ENCODE measurements around the gene SMARCAD1.
A peak's percentile ranks its signal among the peaks of the same experiment; 100 is the strongest.
"Not testable (repeated sequence)": the region's sequence is repeated elsewhere in the genome, so short reads cannot be mapped to it uniquely, and the experiment has no call there.

Gene SMARCAD1

GRCh38 chr4:94304365-94304971, 96.8 kb downstream of the SMARCAD1 start:
- peak; percentile 52 for TF ChIP-seq CTCF (IDR thresholded peaks at IDR 0.05; ENCODE audit: insufficient read depth, low read length, missing control alignments)
- DNase-seq (ENCODE audit: low read depth, low spot score), result no peak
- ChIA-PET CTCF (interaction anchor here (0.7 to 6.6 kb wide), 14 partner anchors 10 to 815 kb away, joined by 3 to 54 read pairs (median 4); partner anchors contain the start of gene PDLIM5), POLR2A (no interaction called here)
- H3K4me3 ChIP-seq (ENCODE audit: low read depth, low read length), result no peak overlapping the region

- no peak overlapping the region for H3K4me3 ChIP-seq (ENCODE audit: low read depth, low read length)
- CTCF ChIA-PET, result interaction anchor here (0.8 to 6.6 kb wide), 9 partner anchors 10 to 426 kb away, joined by 3 to 54 read pairs (median 4); no protein-coding TSS in a partner anchor
- POLR2A ChIA-PET, result no interaction called here
- DNase-seq (ENCODE audit: low read depth, low spot score), result no peak
- TF ChIP-seq CTCF (IDR thresholded peaks at IDR 0.05; ENCODE audit: insufficient read depth, low read length, missing control alignments), result no peak
Observed at GRCh38 chr4:94305466-94306225, 98.0 kb downstream of the SMARCAD1 start.

GRCh38 chr4:94306713-94307112, 99.0 kb downstream of the SMARCAD1 start:
- POLR2A ChIA-PET, result no interaction called here
- CTCF ChIA-PET, result interaction anchor here (1.5 to 6.6 kb wide), 2 partner anchors 19 to 83 kb away, joined by 3 to 54 read pairs; no protein-coding TSS in a partner anchor
- no peak for DNase-seq (ENCODE audit: low read depth, low spot score)
- no peak for TF ChIP-seq CTCF (IDR thresholded peaks at IDR 0.05; ENCODE audit: insufficient read depth, low read length, missing control alignments)
- H3K4me3 ChIP-seq (ENCODE audit: low read depth, low read length), result no peak overlapping the region

GRCh38 chr4:94307231-94307871, 99.7 kb downstream of the SMARCAD1 start:
- ChIA-PET POLR2A (no interaction called here), CTCF (interaction anchor here (0.9 to 6.6 kb wide), 4 partner anchors 10 to 100 kb away, joined by 3 to 54 read pairs (median 4); no protein-coding TSS in a partner anchor)
- DNase-seq (ENCODE audit: low read depth, low spot score), result no peak
- H3K4me3 ChIP-seq (ENCODE audit: low read depth, low read length), result no peak overlapping the region
- no peak for TF ChIP-seq CTCF (IDR thresholded peaks at IDR 0.05; ENCODE audit: insufficient read depth, low read length, missing control alignments)

- DNase-seq (ENCODE audit: low read depth, low spot score); POLR2A ChIA-PET; CTCF ChIA-PET; H3K4me3 ChIP-seq (ENCODE audit: low read depth, low read length): not testable (repeated sequence)
Observed at GRCh38 chr4:94319927-94320326, 112.3 kb downstream of the SMARCAD1 start.

GRCh38 chr4:94325835-94326234, 118.2 kb downstream of the SMARCAD1 start:
- no peak for DNase-seq (ENCODE audit: low read depth, low spot score)
- ChIA-PET CTCF (interaction anchor here (1.2 kb wide), 1 partner anchor 19 kb away, joined by 3 read pairs; no protein-coding TSS in a partner anchor), POLR2A (no interaction called here)
- no peak for TF ChIP-seq CTCF (IDR thresholded peaks at IDR 0.05; ENCODE audit: insufficient read depth, low read length, missing control alignments)
- H3K4me3 ChIP-seq (ENCODE audit: low read depth, low read length), result no peak overlapping the region

Data from AG04449 (cell line).